ENCODE measurements around the gene RIMBP2.

- no peak for TF ChIP-seq CTCF (IDR thresholded peaks at IDR 0.05; ENCODE audit: low read length)
- no peak for TF ChIP-seq EZH2 (optimal IDR thresholded peaks at IDR 0.05; ENCODE audit: low read depth, low read length)
- no peak for TF ChIP-seq EZH2phosphoT487 (IDR thresholded peaks at IDR 0.05; ENCODE audit: low read length)
These were observed 286.2 kb downstream of the RIMBP2 start for GRCh38 chr12:130429656-130430505.
